WERI-Rb-1 (cell line): ENCODE results near the gene SLCO2B1.
"Not testable (repeated sequence)": the region's sequence is repeated elsewhere in the genome, so short reads cannot be mapped to it uniquely, and the experiment has no call there.

Source experiments
- DNase-seq: peaks from one replicate; pipeline ENCODE4 v3.0.0-alpha.2; 2020
- H3K27ac ChIP-seq: fragments of 250-450 bp; sonication (Bioruptor Pico); 2 replicates; pipeline ENCODE4 v1.5.1; 2020; ENCODE audit warnings: mild to moderate bottlenecking, moderate library complexity
- H3K27me3 ChIP-seq: fragments of 250-450 bp; sonication (Bioruptor Pico); 2 replicates; pipeline ENCODE4 v1.5.1; 2021; ENCODE audit warnings: mild to moderate bottlenecking, low read depth, moderate library complexity; ENCODE audit not compliant: insufficient read depth, severe bottlenecking
- H3K36me3 ChIP-seq: fragments of 250-450 bp; sonication (Bioruptor Pico); 2 replicates; pipeline ENCODE4 v1.5.1; 2020; ENCODE audit warnings: mild to moderate bottlenecking, moderate library complexity
- H3K4me3 ChIP-seq: 2 replicates; pipeline ENCODE4 v1.5.1; 2011; ENCODE audit warnings: low read depth, mild to moderate bottlenecking, control low read depth, low read length
- H3K9me3 ChIP-seq: fragments of 250-450 bp; sonication (Bioruptor Pico); 2 replicates; pipeline ENCODE4 v1.5.1; 2021; ENCODE audit warnings: mild to moderate bottlenecking, moderate library complexity; ENCODE audit not compliant: severe bottlenecking
- TF ChIP-seq, protein P1 (sequence below): IDR thresholded peaks from 2 replicates; pipeline ENCODE4 v1.5.1; 2011; ENCODE audit warnings: low read depth, mild to moderate bottlenecking, control low read depth, inconsistent platforms, low read length

The SLCO2B1 gene, protein sequence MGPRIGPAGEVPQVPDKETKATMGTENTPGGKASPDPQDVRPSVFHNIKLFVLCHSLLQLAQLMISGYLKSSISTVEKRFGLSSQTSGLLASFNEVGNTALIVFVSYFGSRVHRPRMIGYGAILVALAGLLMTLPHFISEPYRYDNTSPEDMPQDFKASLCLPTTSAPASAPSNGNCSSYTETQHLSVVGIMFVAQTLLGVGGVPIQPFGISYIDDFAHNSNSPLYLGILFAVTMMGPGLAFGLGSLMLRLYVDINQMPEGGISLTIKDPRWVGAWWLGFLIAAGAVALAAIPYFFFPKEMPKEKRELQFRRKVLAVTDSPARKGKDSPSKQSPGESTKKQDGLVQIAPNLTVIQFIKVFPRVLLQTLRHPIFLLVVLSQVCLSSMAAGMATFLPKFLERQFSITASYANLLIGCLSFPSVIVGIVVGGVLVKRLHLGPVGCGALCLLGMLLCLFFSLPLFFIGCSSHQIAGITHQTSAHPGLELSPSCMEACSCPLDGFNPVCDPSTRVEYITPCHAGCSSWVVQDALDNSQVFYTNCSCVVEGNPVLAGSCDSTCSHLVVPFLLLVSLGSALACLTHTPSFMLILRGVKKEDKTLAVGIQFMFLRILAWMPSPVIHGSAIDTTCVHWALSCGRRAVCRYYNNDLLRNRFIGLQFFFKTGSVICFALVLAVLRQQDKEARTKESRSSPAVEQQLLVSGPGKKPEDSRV

DNA sequence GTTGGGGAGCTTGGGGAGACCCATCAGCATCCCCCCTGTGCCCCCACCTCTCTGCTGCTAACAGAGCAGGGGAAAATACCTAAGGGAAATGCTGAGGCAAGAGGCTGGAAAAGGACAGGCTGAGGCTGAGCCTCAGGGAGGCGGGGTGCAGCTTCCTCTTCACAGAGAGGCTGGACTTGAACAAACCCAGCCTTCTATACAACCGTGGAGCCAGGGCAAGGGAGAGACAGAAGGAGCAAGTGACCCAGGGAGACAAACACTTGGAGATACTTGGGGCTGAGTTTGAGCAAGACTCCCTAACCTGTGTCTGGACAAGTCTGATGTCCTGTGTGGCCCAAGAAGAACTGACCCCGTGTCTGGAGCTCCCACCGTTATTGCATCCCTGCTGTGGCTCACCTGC, at the start of gene SLCO2B1:
SLCO2B1 (plus strand) TSS at position 229 of the 400 bp plus-strand sequence. CDS start 275 bp downstream, outside the sequence.
- no peak for DNase-seq
- H3K9me3 ChIP-seq = no peaks in the 10 kb centered on the region
- no peak within 1 kb of the TSS for H3K4me3 ChIP-seq
- no peak within 1 kb of the TSS for H3K27ac ChIP-seq
- H3K27me3 ChIP-seq = no peaks in the 10 kb centered on the region
- no peaks in the 10 kb centered on the region for H3K36me3 ChIP-seq
- TF ChIP-seq, protein P1, sequence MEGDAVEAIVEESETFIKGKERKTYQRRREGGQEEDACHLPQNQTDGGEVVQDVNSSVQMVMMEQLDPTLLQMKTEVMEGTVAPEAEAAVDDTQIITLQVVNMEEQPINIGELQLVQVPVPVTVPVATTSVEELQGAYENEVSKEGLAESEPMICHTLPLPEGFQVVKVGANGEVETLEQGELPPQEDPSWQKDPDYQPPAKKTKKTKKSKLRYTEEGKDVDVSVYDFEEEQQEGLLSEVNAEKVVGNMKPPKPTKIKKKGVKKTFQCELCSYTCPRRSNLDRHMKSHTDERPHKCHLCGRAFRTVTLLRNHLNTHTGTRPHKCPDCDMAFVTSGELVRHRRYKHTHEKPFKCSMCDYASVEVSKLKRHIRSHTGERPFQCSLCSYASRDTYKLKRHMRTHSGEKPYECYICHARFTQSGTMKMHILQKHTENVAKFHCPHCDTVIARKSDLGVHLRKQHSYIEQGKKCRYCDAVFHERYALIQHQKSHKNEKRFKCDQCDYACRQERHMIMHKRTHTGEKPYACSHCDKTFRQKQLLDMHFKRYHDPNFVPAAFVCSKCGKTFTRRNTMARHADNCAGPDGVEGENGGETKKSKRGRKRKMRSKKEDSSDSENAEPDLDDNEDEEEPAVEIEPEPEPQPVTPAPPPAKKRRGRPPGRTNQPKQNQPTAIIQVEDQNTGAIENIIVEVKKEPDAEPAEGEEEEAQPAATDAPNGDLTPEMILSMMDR = no peak

DNA sequence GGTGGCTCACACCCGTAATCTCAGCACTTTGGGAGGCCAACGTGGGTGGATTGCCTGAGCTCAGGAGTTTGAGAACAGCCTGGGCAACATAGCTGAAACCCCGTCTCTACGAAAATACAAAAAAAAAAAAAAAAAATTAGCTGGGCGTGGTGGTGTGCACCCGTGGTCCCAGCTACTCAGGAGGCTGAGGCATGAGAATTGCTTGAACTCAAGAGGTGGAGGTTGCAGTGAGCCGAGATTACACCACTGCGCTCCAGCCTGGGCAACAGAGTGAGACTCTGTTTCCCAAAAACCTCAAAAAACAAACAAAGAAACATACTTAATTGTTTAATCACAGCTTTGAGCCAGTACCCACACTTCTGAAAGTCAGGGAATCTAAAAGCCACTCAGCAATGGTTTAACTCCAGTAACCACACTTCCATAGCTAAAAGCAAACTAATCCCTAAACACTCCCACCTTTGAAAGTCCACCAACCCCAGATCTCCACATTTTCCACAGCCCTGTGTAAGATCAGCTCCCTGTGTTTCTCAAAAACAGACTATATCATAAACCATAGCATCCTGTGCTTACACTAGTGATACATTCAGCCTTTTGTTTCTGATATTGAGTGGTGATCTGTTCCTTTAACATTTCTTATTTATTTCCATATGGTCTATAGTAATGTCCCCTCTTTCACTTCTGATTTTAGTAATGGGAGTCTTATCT, 49.3 kb upstream of the SLCO2B1 start:
- H3K9me3 ChIP-seq = no peaks in the 10 kb centered on the region
- TF ChIP-seq, protein P1 = no peak
- no peak for DNase-seq
- no peak overlapping the region for H3K27ac ChIP-seq
- no peak overlapping the region for H3K4me3 ChIP-seq
- no peaks in the 10 kb centered on the region for H3K36me3 ChIP-seq
- H3K27me3 ChIP-seq = no peaks in the 10 kb centered on the region

DNA sequence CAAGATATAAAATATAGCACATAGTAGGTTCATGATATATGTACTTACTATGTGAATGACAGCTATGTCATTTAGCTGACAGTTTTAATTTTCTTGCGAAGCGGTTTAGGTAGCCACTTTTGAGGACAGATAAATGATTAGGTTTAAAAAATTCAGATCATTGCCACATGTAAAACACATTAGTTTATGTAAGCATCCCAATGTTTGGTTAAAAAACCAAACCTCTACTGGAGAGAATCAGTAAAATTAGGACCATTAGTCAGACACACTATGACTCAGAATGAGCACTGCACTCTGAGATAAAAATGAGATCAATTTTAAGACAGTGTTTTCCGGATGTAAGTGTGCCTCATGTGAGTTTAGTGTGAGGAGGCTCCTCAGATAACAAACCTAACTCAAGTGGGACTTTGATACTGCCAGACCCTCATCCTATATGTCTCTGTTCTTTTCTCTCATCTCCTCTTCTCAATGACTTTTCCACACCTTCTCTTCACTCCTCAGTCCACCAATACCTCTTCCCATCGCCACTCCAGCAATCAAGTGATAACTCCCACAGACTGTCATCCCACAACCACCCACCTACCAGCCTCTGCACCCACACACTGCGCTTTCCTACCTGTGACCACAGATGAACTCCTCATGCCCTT, 47.4 kb upstream of the SLCO2B1 start:
- no peaks in the 10 kb centered on the region for H3K27me3 ChIP-seq

DNA sequence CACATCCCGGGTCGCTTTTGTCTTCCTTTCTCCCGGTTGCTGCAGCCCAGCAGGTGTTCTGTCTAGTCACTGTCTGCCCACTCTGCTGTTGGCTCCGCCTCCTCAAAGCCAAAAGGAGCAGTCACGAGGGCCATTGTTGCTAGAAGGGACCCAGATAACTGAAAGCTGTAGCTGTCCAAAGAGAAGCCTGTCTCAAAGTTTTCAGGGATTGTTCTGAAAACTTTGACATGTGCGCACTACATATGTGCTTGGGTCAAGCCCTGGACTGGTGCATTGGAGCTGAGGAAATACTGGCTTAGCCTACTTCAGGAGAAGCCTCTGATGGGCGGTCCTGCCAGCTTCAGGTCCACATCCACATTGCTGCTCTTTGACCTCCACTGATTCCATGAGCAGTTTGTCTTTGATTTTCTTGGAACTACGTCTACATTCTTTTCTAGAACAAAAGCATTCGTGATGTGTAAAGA, 45.4 kb upstream of the SLCO2B1 start:
- Histone ChIP-seq H3K9me3 (no peaks in the 10 kb centered on the region), H3K4me3 (no peak overlapping the region), H3K36me3 (no peaks in the 10 kb centered on the region), H3K27ac (no peak overlapping the region), H3K27me3 (no peaks in the 10 kb centered on the region)
- TF ChIP-seq, protein P1 = no peak
- DNase-seq = no peak

More for the DNA sequence above, 47.4 kb upstream of the SLCO2B1 start:
- Histone ChIP-seq H3K36me3 (no peaks in the 10 kb centered on the region), H3K9me3 (no peaks in the 10 kb centered on the region), H3K4me3 (no peak overlapping the region), H3K27ac (no peak overlapping the region)
- no peak for DNase-seq
- TF ChIP-seq, protein P1 = no peak

DNA sequence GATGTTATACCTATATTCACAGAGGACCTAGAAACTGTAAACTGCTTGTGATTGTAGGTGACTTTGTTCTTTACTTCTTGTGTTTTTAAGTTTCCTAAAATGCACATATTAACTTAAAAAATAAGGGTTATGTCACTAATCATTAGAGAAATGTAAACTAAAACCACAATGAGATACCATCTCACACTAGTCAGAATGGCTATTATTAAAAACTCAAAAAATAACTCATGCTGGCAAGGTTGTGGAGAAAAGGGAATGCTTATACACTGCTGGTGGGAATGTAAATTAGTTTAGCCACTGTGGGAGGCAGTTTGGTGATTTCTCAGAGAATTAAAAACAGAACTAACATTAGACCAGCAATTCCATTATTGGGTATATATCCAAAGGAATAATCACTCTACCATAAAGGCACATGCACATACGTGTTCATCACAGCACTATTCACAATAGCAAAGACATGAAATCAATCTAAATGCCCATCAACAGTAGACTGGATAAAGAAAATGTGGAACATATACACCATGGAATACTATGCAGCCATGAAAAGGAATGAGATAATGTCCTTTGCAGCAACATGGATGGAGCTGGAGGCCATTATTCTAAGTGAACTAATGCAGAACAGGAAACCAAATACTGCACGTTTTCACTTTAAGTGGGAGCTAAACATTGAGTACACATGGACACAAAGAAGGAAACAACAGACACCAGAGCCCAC, 44.8 kb upstream of the SLCO2B1 start:
- not testable (repeated sequence) for H3K9me3 ChIP-seq, H3K27me3 ChIP-seq, H3K36me3 ChIP-seq, DNase-seq, H3K4me3 ChIP-seq, H3K27ac ChIP-seq
